HepG2 (cell line): ENCODE measurements around the gene TBL3. TPM values are rescaled to one million over a fixed set of nuclear protein-coding genes. Genes with fewer than 3 reads are reported as not detected.
A peak's percentile ranks its signal among the peaks of the same experiment; 100 is the strongest.

Experiments used
- ATAC-seq: fragments of 200-7000 bp; cut with Tn5 transposase; 3 replicates; pipeline ENCODE4 v1.9.1; 2020; ENCODE audit warnings: mild to moderate bottlenecking, moderate library complexity
- BruUV-seq: library from RNA; stranded (reverse); fragments of 400-500 nt; replicated peaks from 2 replicates; lab custom pipeline; 2021; lab: Mats Ljungman, UMichigan
- CTCF ChIA-PET: fragments of 300-600 bp; formaldehyde crosslinking; extraction: SDS; loops from one replicate; lab custom pipeline; 2021; ENCODE audit warnings: low total read pairs, inconsistent platforms, low intra/inter-chr PET ratio; lab: Yijun Ruan, JAX
- POLR2A ChIA-PET: fragments of 350-600 bp; sonication (Branson Sonifier 250); formaldehyde crosslinking; loops from one replicate; lab custom pipeline; 2020; ENCODE audit warnings: antibody characterized with exemption, inconsistent platforms; lab: Yijun Ruan, JAX
- DNase-seq: peaks from one replicate; pipeline ENCODE4 v3.0.0-alpha.2; 2015; ENCODE audit warnings: low spot score
- FAIRE-seq: peaks from 3 replicates; lab custom pipeline; 2011; peaks lifted over from hg19 to GRCh38; lab: Jason Lieb, UNC
- H2AFZ ChIP-seq: one replicate; pipeline ENCODE4 v1.6.1; 2011; ENCODE audit warnings: low read length, inconsistent platforms
- H3K27ac ChIP-seq: fragments of 300-600 bp; 3 replicates; pipeline ENCODE4 v1.8.0; 2011; ENCODE audit warnings: mixed run types, mild to moderate bottlenecking, mixed read lengths, low read length, inconsistent platforms; ENCODE audit not compliant: insufficient read depth; ENCODE audit errors: extremely low read length
- H3K27me3 ChIP-seq, 2 experiments: fragments of 200-600 bp in 1 of 2; 2 replicates in 1 of 2; 3 replicates in 1 of 2; pipeline versions ENCODE4 v1.6.0 to v1.8.0; 2011; ENCODE audit warnings: low read length in 2 of 2, mild to moderate bottlenecking in 2 of 2, moderate library complexity in 2 of 2, inconsistent platforms in 1 of 2; ENCODE audit not compliant: insufficient read depth in 2 of 2, control insufficient read depth in 1 of 2
- H3K36me3 ChIP-seq, 2 experiments: fragments of 200-600 bp in 1 of 2; replicated peaks in 1 of 2; 2 replicates in 1 of 2; 3 replicates in 1 of 2; pipeline versions ENCODE4 v1.5.1 to v1.8.0; 2011; ENCODE audit warnings: low read length in 2 of 2, inconsistent platforms in 1 of 2; ENCODE audit not compliant: insufficient read depth in 2 of 2, control insufficient read depth in 1 of 2
- H3K4me1 ChIP-seq: 2 replicates; pipeline ENCODE4 v1.5.1; 2012; ENCODE audit warnings: low read length, inconsistent platforms; ENCODE audit not compliant: insufficient read depth
- H3K4me2 ChIP-seq: 2 replicates; pipeline ENCODE4 v1.6.0; 2011; ENCODE audit warnings: low read depth, low read length, inconsistent platforms
- H3K4me3 ChIP-seq, 3 experiments: fragments of 200-600 bp in 1 of 3; sonication (generic), shearing (Covaris generic) in 1 of 3; replicated peaks in 1 of 3; 2 replicates each; pipeline ENCODE4 v1.5.1; 2011 to 2016; ENCODE audit warnings: low read length in 3 of 3, inconsistent platforms in 2 of 3, low read depth in 2 of 3, mild to moderate bottlenecking in 2 of 3, control low read depth in 1 of 3, mixed read lengths in 1 of 3; ENCODE audit not compliant: insufficient read depth in 1 of 3
- H3K79me2 ChIP-seq: one replicate; pipeline ENCODE4 v1.6.1; 2011; ENCODE audit warnings: low read length, inconsistent platforms; ENCODE audit not compliant: insufficient read depth
- H3K9ac ChIP-seq: 2 replicates; pipeline ENCODE4 v1.6.0; 2011; ENCODE audit warnings: mild to moderate bottlenecking, low read depth, low read length, inconsistent platforms; ENCODE audit not compliant: insufficient read depth
- H3K9me3 ChIP-seq: 2 replicates; pipeline ENCODE4 v1.5.1; 2012; ENCODE audit warnings: mild to moderate bottlenecking, low read length
- H4K20me1 ChIP-seq: 2 replicates; pipeline ENCODE4 v1.6.0; 2011; ENCODE audit warnings: inconsistent platforms, mild to moderate bottlenecking, low read length, moderate library complexity; ENCODE audit not compliant: insufficient read depth
- BHLHE40 ChIP-seq: IDR thresholded peaks from 2 replicates; pipeline ENCODE4 v1.6.1; 2011; ENCODE audit warnings: low read length, improper control_type of control experiment
- BRD4 ChIP-seq: sonication (generic); formaldehyde crosslinking; IDR thresholded peaks from 2 replicates; pipeline ENCODE4 v1.4.0; 2020; ENCODE audit warnings: missing genetic modification reagents
- CBFB ChIP-seq: sonication (generic); formaldehyde crosslinking; IDR thresholded peaks from 2 replicates; pipeline ENCODE4 v1.4.0; 2020; ENCODE audit warnings: missing genetic modification reagents
- CEBPG ChIP-seq: IDR thresholded peaks from 2 replicates; pipeline ENCODE4 v1.6.1; 2016
- CREB1 ChIP-seq, 2 experiments: fragments of 450-650 bp in 1 of 2; IDR thresholded peaks; 2 replicates each; pipeline ENCODE4 v1.6.1; 2016 to 2017; ENCODE audit warnings: control low read depth in 1 of 2, mild to moderate bottlenecking in 1 of 2, missing compliant biosample characterization in 1 of 2, missing genetic modification characterization in 1 of 2
- EHMT2 ChIP-seq: fragments of 200-600 bp; sonication (generic); IDR thresholded peaks from 2 replicates; pipeline ENCODE4 v1.7.0; 2017; ENCODE audit warnings: antibody characterized with exemption, low read depth, low read length, borderline replicate concordance
- HDAC2 ChIP-seq: sonication (generic); formaldehyde crosslinking; IDR thresholded peaks from 2 replicates; pipeline ENCODE4 v1.4.0; 2020; ENCODE audit warnings: missing genetic modification reagents
- JUN ChIP-seq: sonication (generic); formaldehyde crosslinking; IDR thresholded peaks from 2 replicates; pipeline ENCODE4 v1.4.0; 2020; ENCODE audit warnings: mild to moderate bottlenecking, missing genetic modification reagents
- KDM5A ChIP-seq: fragments of 200-600 bp; sonication (generic); IDR thresholded peaks from 2 replicates; pipeline ENCODE4 v1.7.0; 2018; ENCODE audit warnings: antibody characterized with exemption, mild to moderate bottlenecking, low read length, borderline replicate concordance
- MBD4 ChIP-seq: IDR thresholded peaks from 2 replicates; pipeline ENCODE4 v1.6.1; 2012; ENCODE audit warnings: low read length, inconsistent platforms, borderline replicate concordance
- MEIS2 ChIP-seq: sonication (generic); formaldehyde crosslinking; IDR thresholded peaks from 2 replicates; pipeline ENCODE4 v1.9.0; 2021; ENCODE audit warnings: mild to moderate bottlenecking, missing genetic modification reagents
- MIXL1 ChIP-seq: IDR thresholded peaks from 2 replicates; pipeline ENCODE4 v1.6.1; 2016
- NFKBIZ ChIP-seq: IDR thresholded peaks from 2 replicates; pipeline ENCODE4 v1.6.1; 2018; ENCODE audit warnings: missing genetic modification reagents, missing compliant biosample characterization
- RNF2 ChIP-seq: fragments of 450-650 bp; conservative IDR thresholded peaks from 2 replicates; pipeline ENCODE4 v1.6.1; 2016; ENCODE audit warnings: low read depth
- SNAPC2 ChIP-seq: sonication (generic); formaldehyde crosslinking; IDR thresholded peaks from 2 replicates; pipeline ENCODE4 v1.8.1; 2022; ENCODE audit warnings: mild to moderate bottlenecking, missing genetic modification reagents
- ZNF576 ChIP-seq: sonication (generic); formaldehyde crosslinking; IDR thresholded peaks from 2 replicates; pipeline ENCODE4 v1.4.0; 2020; ENCODE audit warnings: mild to moderate bottlenecking, missing genetic modification reagents
- ZNF879 ChIP-seq: sonication (generic); formaldehyde crosslinking; IDR thresholded peaks from 2 replicates; pipeline ENCODE4 v1.8.1; 2023; ENCODE audit warnings: missing genetic modification reagents
- ZNF891 ChIP-seq: sonication (generic); formaldehyde crosslinking; IDR thresholded peaks from 2 replicates; pipeline ENCODE4 v1.5.0; 2020; ENCODE audit warnings: mild to moderate bottlenecking, missing genetic modification reagents
- WGBS: methylation state at CpG from one replicate; pipeline ENCODE4 v1.1.6; 2017; ENCODE audit warnings: low lambda C conversion rate; 5-methylcytosine and 5-hydroxymethylcytosine counted together
- in situ Hi-C: cut with HindIII; loops from 2 replicates; pipeline ENCODE4 v1.10.0; 2017; ENCODE audit warnings: low pct_unique_long_range_greater_than_20kb; ENCODE audit not compliant: extremely low pct_ligation_motif_present
- intact Hi-C: fragments of 100-400 bp; cut with micrococcal nuclease; formaldehyde crosslinking; loops from one replicate; pipeline ENCODE4 v1.10.0; 2022; ENCODE audit not compliant: unreplicated experiment
- polyA plus RNA-seq, 8 experiments: library from polyadenylated mRNA; depleted of rRNA in 3 of 8; stranded (reverse) in 7 of 8; unstranded in 1 of 8; fragments of >200 nt; fragmentation: Illumina TruSeq in 4 of 8; extraction: Trizol in 4 of 8; gene quantifications; 2 replicates each; pipeline versions ENCODE4 v1.2.1 to v1.2.3, GENCODE V29; 2011 to 2016; ENCODE audit warnings: low read depth in 4 of 8, missing spikeins in 1 of 8, mixed read lengths in 1 of 8; ENCODE audit not compliant: insufficient read depth in 1 of 8
- total RNA-seq, 5 experiments: library from RNA; depleted of rRNA; stranded (reverse); fragments of >200 nt; fragmentation: Illumina TruSeq; extraction: Trizol; gene quantifications; 2 replicates each; pipeline ENCODE4 v1.2.3, GENCODE V29; 2016; ENCODE audit warnings: low read depth in 1 of 5

TBL3 gene
- total and polyA plus RNA-seq, 2 of the 13 experiments (the other 11 are each of a cell fraction or from before 2014, with no cell fraction given), result 16.8 to 38.0 TPM

GRCh38 chr16:2008631-2009163 lies 36.8 kb downstream of the TBL3 start (continued):
- TF ChIP-seq RNF2, result 0 out of 2 replicates have a peak, but pooled peaks have one; percentile 38
- TF ChIP-seq CREB1 (IDR thresholded peaks at IDR 0.05), result no peak
- no peak for TF ChIP-seq CREB1 (CRISPR knock-in tag; IDR thresholded peaks at IDR 0.05)
- TF ChIP-seq EHMT2, result no peak
- TF ChIP-seq NFKBIZ (CRISPR knock-in tag), result no peak
- no peak for TF ChIP-seq JUN (CRISPR knock-in tag)
- peak; percentile 44 for TF ChIP-seq CEBPG (CRISPR knock-in tag)
- no peak for TF ChIP-seq ZNF576 (CRISPR knock-in tag)
- no peak for TF ChIP-seq ZNF879 (CRISPR knock-in tag)
- TF ChIP-seq HDAC2 (CRISPR knock-in tag), result 0 out of 2 replicates have a peak, but pooled peaks have one; percentile 14

DNA sequence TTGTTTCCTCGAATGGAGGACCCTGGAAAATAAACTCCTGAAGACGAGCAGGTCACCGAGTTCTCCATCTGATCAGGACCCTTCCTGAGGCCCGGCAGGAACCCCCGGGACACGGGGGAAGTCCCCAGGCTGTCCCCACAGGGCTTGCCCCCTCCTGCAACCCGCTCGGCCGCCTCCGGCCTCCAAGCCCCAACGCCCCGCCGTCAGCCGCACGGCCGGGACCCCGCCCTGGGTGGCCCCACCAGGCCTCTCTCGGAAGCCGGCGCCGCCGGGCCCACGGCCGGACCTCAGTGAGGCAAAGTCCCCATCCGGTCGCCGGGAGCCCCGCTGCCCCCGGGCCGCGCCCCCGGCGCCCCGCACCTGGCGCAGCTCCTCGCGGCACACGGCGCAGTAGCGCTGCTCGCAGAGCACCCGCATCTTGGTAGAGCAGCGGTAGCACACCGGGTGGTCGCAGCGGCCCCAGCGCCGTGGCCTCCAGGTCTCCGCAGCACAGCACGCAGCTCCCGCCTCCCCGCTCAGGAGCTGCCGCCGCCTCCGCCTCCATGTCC lies 37.4 kb downstream of the TBL3 start:
- no peak for DNase-seq
- H2AFZ ChIP-seq, result no peak overlapping the region
- peaks cover 13% of the 10 kb centered on the region; the same call in 1 of the 2 replicates for H4K20me1 ChIP-seq
- in situ Hi-C loops, result no loop called here
- H3K79me2 ChIP-seq, result peaks cover 49% of the 10 kb centered on the region
- H3K9ac ChIP-seq, result peak overlapping the region; percentile 93
- H3K4me1 ChIP-seq, result peaks cover 69% of the 10 kb centered on the region
- no TSS peak for BruUV-seq
- POLR2A ChIA-PET, result interaction anchor here (0.6 to 2.1 kb wide), 17 partner anchors 9 to 241 kb away, joined by 3 to 16 read pairs (median 4); partner anchors contain the start of genes GFER, NHERF2, NPW and RPS2
- H3K9me3 ChIP-seq, result no peaks in the 10 kb centered on the region
- 0% methylated on average over 14 of the region's 55 CpGs for WGBS
- ATAC-seq, result peak; percentile 6
- intact Hi-C loops, result no loop called here
- H3K27ac ChIP-seq, result peak overlapping the region; percentile 78
- CTCF ChIA-PET, result interaction anchor here (1.4 kb wide), 1 partner anchor 131 kb away, joined by 4 read pairs; no protein-coding TSS in a partner anchor
- peak overlapping the region; percentile 83 for H3K4me2 ChIP-seq
- H3K36me3 ChIP-seq, result no peaks in the 10 kb centered on the region; a peak in 1 of 5 replicates
- no peaks in the 10 kb centered on the region for H3K27me3 ChIP-seq
- peak overlapping the region; percentile 76 to 81 (median 79) for H3K4me3 ChIP-seq
- FAIRE-seq, result no peak
- TF ChIP-seq MIXL1 (CRISPR knock-in tag), result no peak
- TF ChIP-seq BRD4, result 0 out of 2 replicates have a peak, but pooled peaks have one; percentile 29
- TF ChIP-seq SNAPC2, result no peak
- TF ChIP-seq MEIS2 (CRISPR knock-in tag), result 0 out of 2 replicates have a peak, but pooled peaks have one; percentile 33
- TF ChIP-seq BHLHE40, result no peak
- TF ChIP-seq ZNF891 (CRISPR knock-in tag), result 0 out of 2 replicates have a peak, but pooled peaks have one; percentile 12
- no peak for TF ChIP-seq HDAC2 (CRISPR knock-in tag)
- no peak for TF ChIP-seq MBD4
- TF ChIP-seq KDM5A, result 0 out of 2 replicates have a peak, but pooled peaks have one; percentile 13
- 0 out of 2 replicates have a peak, but pooled peaks have one; percentile 8 for TF ChIP-seq CBFB (CRISPR knock-in tag)
